Loucy (cell line): ENCODE data around the gene TREX2.

Experiments
- CTCF ChIP-seq: fragments of 200-600 bp; sonication (generic); conservative IDR thresholded peaks from 2 replicates; pipeline ENCODE4 v1.5.1; 2014; ENCODE audit warnings: mild to moderate bottlenecking, antibody characterized with exemption, low read length
- EZH2phosphoT487 ChIP-seq: fragments of 200-600 bp; IDR thresholded peaks from 2 replicates; pipeline ENCODE4 v1.6.1; 2018; ENCODE audit warnings: antibody characterized with exemption, mild to moderate bottlenecking, moderate library complexity, borderline replicate concordance

GRCh38 chrX:153456161-153456560 is 10.3 kb upstream of the TREX2 start:
- TF ChIP-seq CTCF, result no peak
- TF ChIP-seq EZH2phosphoT487, result no peak
